Measurements from ENCODE around the gene AKR1A1.
"Not testable (repeated sequence)": the region's sequence is repeated elsewhere in the genome, so short reads cannot be mapped to it uniquely, and the experiment has no call there.

AKR1A1 gene

GRCh38 chr1:45594412-45594811, 43.8 kb downstream of the AKR1A1 start:
- TF ChIP-seq CTCF (conservative IDR thresholded peaks at IDR 0.05) (no peak), ZFX (IDR thresholded peaks at IDR 0.05) (no peak)
- no peak overlapping the region for H3K27ac ChIP-seq

GRCh38 chr1:45596765-45597164, 46.1 kb downstream of the AKR1A1 start:
- H3K27ac ChIP-seq: not testable (repeated sequence)

- H3K27ac ChIP-seq: no peak overlapping the region
- no peak for TF ChIP-seq CTCF (conservative IDR thresholded peaks at IDR 0.05)
- no peak for TF ChIP-seq ZFX (IDR thresholded peaks at IDR 0.05)
Observed at GRCh38 chr1:45604239-45604638, 53.6 kb downstream of the AKR1A1 start.

GRCh38 chr1:45607404-45608074, 56.9 kb downstream of the AKR1A1 start:
- H3K27ac ChIP-seq: no peak overlapping the region
- TF ChIP-seq ZFX (IDR thresholded peaks at IDR 0.05): no peak
- TF ChIP-seq CTCF (conservative IDR thresholded peaks at IDR 0.05): no peak

- H3K27ac ChIP-seq: no peak overlapping the region
- no peak for TF ChIP-seq ZFX (IDR thresholded peaks at IDR 0.05)
- TF ChIP-seq CTCF (conservative IDR thresholded peaks at IDR 0.05): no peak
Observed at GRCh38 chr1:45608175-45609156, 57.8 kb downstream of the AKR1A1 start.

GRCh38 chr1:45610589-45611226, 60.1 kb downstream of the AKR1A1 start:
- no peak for TF ChIP-seq CTCF (conservative IDR thresholded peaks at IDR 0.05)
- no peak for TF ChIP-seq ZFX (IDR thresholded peaks at IDR 0.05)
- H3K27ac ChIP-seq: no peak overlapping the region

GRCh38 chr1:45612941-45613579, 62.4 kb downstream of the AKR1A1 start:
- no peak overlapping the region for H3K27ac ChIP-seq
- TF ChIP-seq ZFX (IDR thresholded peaks at IDR 0.05) (no peak), CTCF (conservative IDR thresholded peaks at IDR 0.05) (no peak)
